HG03066 (cell line): ENCODE data around the gene AIP.

ENCODE experiments used
- ATAC-seq: cut with Tn5 transposase; IDR thresholded peaks from one replicate; pipeline ENCODE4 v1.9.1; 2021; ENCODE audit warnings: low read depth; ENCODE audit not compliant: unreplicated experiment

The AIP gene

GRCh38 chr11:67492801-67493547, 10.1 kb downstream of the AIP start:
- ATAC-seq, result no peak

- ATAC-seq, result no peak
Measured at GRCh38 chr11:67493548-67494370, 10.9 kb downstream of the AIP start.

- ATAC-seq, result no peak
Measured at GRCh38 chr11:67494371-67495233, 11.8 kb downstream of the AIP start.

- ATAC-seq, result no peak
Measured at GRCh38 chr11:67495234-67496005, 12.6 kb downstream of the AIP start.

GRCh38 chr11:67496113-67496512, 13.3 kb downstream of the AIP start:
- no peak for ATAC-seq

- ATAC-seq, result no peak
Measured at GRCh38 chr11:67497656-67498291, 14.9 kb downstream of the AIP start.

GRCh38 chr11:67498544-67498972, 15.7 kb downstream of the AIP start:
- no peak for ATAC-seq

- ATAC-seq, result no peak
Measured at GRCh38 chr11:67499808-67500483, 17.1 kb downstream of the AIP start.

GRCh38 chr11:67500484-67500821, 17.6 kb downstream of the AIP start:
- no peak for ATAC-seq

GRCh38 chr11:67500831-67501715, 18.2 kb downstream of the AIP start:
- ATAC-seq, result no peak

GRCh38 chr11:67501854-67502253, 19.0 kb downstream of the AIP start:
- ATAC-seq, result no peak

- ATAC-seq, result no peak
Measured at GRCh38 chr11:67502328-67502979, 19.6 kb downstream of the AIP start.

- ATAC-seq, result no peak
Measured at GRCh38 chr11:67503119-67504004, 20.5 kb downstream of the AIP start.

GRCh38 chr11:67504005-67504949, 21.5 kb downstream of the AIP start:
- ATAC-seq, result no peak

GRCh38 chr11:67504950-67505581, 22.2 kb downstream of the AIP start, which contains the start of gene PITPNM1:
Gene PITPNM1, minus strand, starts transcription at chr11:67505363. Its CDS starts 1,183 bp downstream, at chr11:67504180.
- ATAC-seq, result no peak
